NOMO-1 treated with dmso at 0.1 percent for 144 hours (cell line): ENCODE results near the gene ENOX1.

Source experiments
- DNase-seq: peaks from one replicate; lab custom pipeline; 2025; ENCODE audit not compliant: unreplicated experiment; lab: John Stamatoyannopoulos, UW

The ENOX1 gene

DNA sequence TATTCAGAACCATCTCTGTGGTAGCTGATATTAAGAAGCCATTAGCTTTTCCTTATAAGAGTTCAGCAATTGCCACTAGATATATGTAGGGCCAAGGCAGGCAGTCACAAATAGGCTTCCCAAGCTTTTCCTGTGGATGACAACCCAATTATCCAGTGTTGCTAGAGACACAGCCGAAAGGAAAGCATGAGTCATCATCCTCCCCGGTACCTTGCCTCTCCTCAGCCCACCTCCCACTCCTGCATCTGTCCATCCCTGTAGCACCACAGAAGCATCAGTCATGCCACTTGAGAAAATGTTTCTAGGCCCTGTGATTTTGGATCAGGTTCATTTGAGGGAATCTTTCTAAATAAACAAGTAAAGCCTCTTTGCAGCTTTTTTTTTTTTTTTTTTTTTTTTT lies 559.1 kb downstream of the ENOX1 start:
- no peak for DNase-seq

DNA sequence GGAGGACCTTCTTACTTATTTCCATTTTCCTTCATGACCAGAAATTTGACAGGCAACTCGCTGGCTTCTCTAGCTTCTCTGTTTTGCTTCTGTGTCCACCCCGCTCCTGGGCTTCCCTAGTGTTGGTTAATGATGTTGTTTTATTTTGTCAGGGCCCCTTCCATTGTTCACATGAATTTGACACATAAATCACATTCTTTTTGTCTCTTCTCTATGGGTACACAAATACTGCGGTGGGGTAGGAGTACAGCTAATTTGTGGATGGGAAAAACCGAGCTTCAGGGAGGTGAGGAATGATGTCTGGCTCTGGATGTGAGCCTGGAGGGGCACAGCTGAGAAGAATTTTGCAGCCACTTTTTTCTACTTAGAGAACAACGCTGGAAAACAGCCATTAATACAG lies 563.6 kb downstream of the ENOX1 start:
- DNase-seq = no peak

DNA sequence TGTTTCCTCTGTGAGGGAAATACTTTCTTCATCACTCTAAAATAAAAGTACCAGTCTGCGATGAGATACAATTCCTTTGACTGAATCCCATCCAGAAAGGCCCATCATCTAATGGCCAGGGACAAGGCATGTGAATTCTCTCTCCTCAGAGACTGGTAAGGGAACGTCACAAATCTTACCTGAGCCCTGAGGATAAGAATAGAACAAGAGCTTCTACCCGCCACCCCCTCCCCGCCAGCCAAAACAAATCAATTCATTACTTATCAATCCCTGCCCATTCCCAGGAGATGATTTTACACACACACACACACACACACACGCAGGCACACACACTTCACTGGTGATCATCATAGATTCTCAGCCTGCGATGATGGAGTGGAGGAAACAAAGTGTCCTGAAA lies 564.7 kb downstream of the ENOX1 start:
- no peak for DNase-seq

DNA sequence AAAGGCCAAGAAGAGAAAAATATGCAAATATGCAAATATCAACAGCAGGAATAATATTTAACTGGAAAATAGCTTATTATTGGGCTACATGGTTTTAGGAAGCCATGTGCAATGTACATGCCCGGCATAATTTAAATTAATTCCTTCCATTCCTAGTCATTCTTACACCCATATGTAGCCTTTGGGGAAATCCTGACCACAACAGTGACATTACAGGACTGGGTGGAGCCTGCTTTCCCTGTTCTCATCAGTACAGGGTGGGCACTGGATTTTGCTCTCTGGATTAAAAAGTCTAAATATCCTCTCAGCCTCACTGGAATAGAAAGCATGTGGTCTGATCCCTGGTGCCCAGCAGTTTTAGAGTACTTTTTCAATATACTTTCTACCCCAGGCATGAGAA lies 565.2 kb downstream of the ENOX1 start:
- DNase-seq = no peak

DNA sequence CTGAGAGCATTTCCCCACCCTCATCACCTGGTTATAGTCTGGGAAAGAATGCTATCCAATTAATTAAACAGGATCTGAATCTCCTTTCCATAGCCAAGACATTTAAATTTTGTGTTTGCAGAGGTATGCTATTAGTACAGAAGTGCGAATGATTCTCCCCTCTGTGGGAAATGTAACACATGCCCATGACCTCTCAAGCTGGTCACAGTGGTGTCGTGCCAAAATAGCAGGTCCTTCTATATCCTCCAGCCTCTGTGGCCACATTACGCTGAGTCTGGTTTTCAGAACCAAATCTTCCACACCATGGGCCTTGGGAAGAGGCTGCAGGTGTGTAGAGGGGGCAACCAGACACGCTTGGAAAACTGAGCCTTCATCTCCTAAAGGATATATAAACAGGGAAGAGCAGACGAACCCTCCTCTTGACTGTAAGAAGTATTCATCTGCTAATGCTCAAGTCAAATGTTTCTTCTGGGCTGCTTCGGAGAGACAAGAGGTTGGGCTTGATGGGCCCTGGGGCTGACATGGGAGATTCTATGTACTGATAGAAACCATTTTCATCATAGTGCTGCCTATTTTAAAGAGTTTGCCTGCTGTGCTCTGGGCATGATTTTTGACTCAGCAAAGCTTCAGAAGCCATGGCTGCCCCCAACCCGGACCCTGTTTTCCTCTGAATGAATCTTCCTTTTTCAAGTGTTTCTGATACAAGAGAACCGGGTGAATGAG lies 565.7 kb downstream of the ENOX1 start:
- DNase-seq = no peak

DNA sequence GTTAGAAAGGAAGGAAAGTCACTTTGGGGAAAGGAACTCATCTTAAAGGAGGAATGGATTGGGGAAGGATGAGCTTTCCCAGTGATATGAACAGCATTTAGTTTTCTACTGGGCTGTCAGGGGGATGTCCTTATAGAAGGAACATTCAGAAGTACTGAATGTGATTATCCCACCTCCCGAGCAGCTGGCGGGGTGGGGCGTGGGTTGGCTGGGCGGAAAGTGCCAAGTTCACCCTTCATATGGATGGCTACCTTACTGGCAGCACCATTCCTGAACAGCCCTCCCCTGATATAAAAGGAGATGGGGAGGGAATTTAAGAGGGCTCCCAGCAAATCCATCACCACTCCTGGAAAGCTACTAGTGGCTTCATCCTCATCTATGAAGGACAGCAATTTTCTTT lies 572.6 kb downstream of the ENOX1 start:
- DNase-seq = no peak

DNA sequence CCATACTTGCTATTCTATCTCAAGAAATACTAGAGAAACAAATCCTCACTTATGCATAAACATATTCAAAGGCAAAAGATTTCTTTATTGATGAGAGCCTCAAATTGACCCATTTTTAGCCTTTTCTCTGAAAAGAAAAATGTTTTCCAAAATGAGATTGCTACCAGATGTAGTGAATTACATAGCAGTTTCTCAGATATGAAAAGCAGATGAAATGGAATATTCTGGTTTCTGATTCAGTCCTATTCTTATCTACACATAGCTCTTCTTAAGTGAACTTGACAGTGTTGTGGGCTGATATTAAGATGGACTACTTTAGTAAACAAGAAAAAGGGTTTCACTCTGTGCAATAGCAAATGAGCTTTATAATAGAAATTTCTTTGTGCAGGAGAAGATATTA lies 579.9 kb downstream of the ENOX1 start:
- DNase-seq = no peak

DNA sequence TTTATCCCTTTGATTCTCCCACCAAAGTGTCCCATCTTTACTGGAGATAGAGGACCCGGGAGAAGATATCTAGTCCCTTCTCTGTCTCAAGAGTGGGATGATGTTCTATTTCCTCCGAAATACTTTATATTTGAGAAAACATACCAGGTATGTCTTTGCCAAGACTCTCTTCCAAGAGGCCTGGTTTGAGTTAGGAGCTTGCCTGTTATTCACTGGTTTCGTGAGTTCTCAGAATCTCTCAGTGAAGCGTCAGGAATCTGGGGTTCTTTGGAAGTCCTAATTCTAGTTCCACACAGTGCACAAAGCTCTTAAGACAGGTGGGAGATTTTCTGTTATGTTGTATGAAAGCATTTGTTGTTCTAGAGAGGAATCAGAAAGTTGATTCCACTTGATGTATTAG lies 581.4 kb downstream of the ENOX1 start:
- no peak for DNase-seq

DNA sequence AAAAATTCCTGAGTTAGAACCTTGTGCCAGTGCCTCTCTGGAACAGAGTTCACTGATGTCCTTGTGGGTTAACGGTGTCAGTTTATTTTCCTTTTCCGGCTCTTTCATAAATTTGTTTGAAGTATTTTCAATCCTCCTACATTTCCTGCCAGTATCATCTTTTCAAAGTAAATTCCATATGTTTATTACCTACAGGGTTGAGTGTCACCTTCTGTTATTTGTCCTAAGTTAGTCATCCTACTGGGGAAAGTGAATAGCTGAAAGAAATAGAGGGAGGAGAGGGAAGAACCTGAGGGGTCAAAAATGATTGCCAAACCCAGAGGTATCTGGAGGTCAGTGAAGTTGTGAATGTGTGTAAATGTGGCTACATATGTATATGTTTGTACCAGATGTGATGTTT lies 582.2 kb downstream of the ENOX1 start:
- no peak for DNase-seq

DNA sequence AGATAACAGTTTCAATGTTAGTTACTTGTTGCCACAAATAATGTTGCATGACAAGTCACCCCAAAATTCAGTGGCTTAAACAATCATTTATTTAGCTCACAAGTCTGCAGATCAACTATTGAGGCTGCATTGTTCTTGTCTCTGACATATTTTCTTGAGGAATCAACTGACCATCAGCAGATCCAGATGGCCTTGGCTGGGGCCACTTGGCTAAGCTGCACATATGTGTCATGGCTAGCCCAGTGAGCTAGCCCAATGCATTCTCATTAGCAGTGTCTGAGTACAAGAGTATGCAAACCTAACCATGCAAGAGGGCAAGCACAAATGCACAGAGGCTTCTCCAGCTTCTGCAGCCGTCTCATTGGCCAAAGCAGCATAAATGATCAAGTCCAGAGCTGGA lies 583.0 kb downstream of the ENOX1 start:
- no peak for DNase-seq

DNA sequence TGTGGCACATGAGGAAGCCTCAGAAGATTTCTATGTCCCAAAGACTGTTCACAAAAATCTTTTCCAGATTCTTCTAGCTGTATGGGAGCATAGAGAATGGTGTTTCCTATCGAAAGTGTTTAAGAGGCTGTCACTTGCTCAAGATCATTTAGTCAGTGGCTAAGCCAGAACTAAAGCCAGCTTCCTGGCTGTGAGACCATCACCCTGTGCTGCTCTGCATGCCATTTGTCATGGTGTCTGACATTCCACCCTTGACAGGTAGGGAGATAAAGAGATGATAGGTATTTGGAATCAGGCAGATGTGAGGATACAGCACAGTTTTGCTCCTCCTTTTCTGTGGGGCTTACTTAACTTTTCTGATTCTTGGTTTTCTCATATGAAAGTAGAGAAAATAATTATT lies 586.0 kb downstream of the ENOX1 start:
- DNase-seq = no peak

DNA sequence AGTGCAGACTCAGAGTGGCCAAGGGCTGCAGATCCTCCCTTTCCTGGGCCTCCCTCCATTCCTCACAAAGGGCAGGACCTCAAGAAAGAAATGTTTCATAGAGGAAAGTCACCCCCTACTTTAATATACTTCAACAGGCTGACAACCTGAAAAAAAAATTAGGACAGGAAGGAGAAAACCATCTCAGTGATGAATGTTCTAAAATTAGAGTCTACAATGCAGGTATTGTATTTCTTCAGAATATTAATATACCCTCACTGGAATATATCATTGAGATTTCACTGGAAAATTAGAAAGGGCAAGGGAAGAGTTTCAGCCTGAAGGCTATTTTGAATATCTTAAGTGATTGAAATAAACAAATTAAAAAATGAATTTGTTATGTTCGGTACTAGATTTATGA lies 586.5 kb downstream of the ENOX1 start:
- no peak for DNase-seq

DNA sequence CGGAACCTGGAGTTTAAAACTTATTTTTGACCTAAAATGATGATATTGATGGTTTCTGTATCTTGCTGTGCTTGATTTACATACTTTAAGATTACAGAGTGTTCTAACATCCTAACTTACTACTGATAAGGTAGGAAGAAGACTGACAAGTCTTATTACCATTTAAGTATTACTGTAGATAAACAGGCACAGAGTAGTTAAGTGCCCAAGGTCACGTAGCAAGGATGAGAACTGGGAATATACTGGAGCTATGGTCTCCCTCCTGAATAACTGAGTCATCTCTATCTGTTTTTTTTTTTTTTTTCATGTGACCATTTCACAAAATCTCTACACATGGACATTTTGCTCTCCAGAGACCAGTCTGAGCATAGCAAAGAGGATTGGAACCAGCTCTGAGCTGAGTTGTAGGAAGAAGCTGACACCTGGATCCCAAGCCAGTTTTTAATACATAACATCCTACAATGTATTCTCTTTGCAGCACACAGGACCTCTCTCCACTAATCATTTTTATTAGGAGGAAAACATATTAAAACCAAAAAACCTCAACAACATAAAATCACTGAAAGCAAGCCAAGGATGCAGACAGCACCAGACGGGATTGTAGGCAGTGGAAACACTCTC lies 589.9 kb downstream of the ENOX1 start:
- no peak for DNase-seq

DNA sequence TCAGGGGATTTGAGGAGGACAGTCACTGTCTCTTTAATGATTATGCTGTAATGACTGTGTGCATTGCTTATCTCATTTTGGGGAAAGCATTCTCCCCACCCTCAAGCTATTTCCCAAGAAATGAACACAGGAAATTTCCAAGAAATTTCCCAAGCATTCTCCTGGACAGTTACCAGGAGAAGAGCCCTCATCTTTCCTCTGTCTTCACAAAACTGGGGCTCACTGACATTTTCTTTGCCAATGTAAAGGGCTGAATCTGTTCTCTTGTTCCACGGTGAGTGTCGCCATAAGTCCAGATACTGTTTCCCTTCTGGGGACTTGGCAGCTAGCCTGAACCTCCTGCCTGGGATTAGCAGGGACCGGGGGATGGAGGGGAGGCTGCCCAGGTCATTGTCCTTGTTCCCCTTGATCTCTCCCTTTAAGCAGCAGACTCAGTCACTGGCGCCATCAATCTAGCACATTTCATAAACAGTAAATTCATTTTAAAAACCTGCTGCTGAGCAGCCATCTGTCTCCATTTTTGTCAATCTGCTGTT lies 590.6 kb downstream of the ENOX1 start:
- DNase-seq = no peak

DNA sequence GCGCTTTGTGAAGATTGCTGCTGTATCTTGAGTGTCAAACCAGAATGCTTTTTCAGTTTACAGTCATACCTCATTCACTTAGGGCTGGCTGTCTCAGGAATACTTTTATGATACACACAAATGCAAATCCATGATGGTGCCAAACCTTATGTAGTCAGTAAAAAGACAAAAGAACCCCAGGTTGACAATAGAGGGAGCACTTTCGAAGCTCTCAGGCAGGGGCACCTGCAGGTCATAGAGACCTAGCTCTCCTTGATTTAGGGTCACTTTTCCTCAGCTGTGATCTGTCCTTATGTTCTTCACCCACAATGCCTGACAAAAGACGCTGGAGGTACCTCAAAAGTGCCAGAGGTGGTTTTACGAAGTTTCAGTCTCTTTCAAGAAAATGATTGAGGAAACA lies 591.2 kb downstream of the ENOX1 start:
- DNase-seq = no peak

DNA sequence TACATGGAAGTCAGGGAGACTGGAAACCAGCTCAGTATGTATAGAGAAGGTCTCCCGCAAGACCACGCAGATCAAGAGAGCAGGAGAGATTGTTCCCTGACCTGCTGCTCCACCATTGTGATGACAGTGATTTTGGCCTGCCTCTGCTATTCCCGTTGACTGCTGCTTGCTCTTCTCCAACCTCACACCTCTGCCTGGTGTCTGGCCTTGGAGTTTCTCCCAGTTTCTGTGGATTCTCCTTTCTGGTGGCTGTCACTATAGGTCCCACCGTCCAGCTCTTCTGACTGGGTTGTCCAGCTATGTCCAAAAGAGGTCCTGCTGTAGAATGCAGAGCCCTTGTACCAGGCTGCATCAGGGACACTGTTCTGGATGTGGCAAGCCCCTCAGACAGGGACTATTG lies 591.7 kb downstream of the ENOX1 start:
- DNase-seq = no peak

DNA sequence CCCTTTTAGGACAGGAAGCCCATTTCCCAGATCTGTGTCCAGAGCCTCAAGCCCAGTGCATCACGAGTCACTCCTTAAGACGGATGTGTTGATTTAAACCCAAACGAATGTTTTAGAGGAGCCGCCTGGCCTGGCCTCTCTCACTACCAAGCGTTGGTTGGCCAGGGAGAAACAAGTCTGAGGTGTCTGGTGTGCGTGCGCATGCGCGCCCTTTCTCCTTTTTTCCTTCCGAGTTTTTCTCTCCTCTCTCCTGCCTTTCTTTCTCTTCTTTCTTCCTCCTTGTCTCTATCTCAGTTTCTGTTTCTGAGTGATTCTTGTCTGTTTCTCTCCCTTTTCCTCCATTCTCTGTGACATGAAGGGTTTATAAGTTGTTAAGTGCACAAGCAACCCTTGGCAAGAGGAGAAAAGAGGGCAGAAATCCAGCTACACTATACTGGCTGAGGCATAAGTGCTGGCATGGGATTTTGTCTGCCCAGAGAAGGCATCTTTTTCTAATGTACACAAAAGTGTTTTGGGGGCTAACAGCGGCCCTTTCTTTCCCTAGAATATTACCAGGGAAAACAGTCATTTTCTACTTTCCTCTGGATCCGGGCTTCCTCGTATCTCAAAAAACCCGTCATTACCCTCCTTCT lies 592.9 kb downstream of the ENOX1 start:
- DNase-seq = no peak

DNA sequence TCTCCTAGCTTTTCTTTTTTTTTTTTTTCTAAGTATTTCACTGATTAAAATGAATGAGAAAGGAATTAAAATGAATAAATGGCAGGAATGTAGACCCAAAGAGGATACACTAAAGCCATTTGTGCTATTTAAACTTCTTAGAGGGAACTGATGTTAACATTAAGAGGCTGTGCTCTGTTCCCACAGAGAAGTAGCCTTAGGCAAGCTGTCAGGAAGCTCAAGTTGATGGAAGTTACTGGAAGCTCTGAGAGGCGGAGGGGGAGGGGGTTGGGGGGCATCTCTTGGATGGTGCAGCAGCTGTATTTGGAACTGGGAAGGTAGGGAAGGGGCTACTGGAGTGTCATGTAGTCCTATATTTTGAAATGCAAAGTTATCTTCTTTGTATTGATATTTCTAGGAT lies 595.2 kb downstream of the ENOX1 start:
- DNase-seq = no peak

DNA sequence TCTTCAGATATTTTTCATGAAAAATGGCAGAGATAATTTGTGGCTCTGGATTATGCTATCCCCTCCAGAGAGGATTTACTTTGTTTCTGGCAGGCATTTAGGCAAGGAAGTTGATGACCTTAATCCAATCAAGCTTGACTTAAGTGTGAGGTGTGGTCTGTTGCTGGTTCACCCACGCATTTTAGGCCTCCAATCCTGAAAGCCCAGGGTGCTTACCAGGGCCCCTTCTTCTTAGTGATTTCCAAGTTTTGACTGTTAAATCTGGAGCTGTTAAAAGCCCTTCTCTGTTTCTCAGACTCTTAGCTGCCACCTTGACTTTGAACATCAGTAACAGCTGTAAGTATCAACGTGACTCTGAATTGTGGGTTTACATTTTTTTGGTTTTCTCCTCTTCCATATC lies 601.5 kb downstream of the ENOX1 start:
- no peak for DNase-seq

DNA sequence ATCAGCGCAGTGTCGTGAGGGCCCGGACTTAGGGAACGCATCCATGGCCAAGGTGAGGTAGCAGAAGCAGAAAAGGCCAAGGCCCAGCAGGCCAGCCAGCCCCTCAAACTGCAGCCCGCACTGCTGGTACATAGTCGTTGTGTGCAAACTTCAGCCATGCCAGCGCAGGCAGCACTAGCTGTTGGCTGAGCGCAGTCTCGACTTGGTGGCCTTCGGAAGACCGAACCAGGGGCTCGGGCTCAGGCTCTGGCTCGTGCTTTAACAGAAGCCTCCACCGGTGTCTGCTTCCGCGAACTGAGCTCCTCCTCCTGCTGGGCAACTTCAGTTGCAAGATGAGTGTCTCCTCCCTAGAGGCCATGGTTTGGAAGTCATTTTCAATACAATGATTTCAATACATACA lies 605.9 kb downstream of the ENOX1 start:
- no peak for DNase-seq

DNA sequence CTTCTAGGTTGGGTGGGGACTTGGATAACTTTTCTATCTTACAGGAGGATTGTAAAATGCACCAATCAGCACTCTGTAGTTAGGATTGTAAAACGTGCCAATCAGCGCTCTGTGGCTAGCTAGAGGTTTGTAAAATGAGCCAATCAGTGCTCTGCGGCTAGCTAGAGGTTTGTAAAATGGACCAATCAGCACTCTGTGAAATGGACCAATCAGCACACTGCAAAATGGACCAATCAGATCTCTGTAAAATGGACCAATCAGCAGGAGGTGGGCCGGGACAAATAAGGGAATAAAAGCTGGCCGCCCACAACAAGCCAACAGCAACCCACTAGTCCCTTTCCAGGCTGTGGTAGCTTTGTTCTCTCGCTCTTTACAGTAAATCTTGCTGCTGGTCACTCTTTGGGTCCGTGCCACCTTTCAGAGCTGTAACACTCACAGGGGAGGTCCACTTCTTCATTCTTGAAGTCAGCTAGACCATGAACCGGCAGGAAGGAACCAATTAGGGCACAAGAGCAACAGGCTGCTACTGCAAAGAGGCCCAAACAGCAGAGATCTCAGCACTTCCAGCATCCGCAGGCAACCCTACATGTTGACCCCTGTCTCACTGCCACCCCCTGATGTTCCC lies 606.6 kb downstream of the ENOX1 start:
- no peak for DNase-seq

DNA sequence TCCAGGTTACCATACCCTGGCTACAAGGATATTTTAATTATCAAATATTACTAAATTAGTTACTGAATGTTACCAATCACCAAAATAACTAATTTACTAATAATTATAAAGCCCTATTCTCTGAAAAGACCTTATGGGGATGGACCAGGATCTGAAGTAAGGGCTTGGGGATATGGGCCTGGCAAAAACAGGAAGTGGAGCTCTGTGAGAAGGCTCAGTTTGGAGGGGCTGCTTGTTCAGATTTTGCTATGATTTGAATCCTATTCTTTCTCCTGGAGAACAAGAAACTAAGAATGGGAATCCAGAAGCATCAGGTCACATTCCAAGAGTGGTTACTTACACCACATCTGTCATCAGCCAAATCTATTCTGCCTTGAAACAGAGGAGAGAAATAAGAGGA lies 615.3 kb downstream of the ENOX1 start:
- no peak for DNase-seq
